HK-2 (cell line): ENCODE results near the gene KLF13.
"Not testable (repeated sequence)": the region's sequence is repeated elsewhere in the genome, so short reads cannot be mapped to it uniquely, and the experiment has no call there.

Experiments used
- DNase-seq: peaks from one replicate; pipeline ENCODE4 v3.0.0-alpha.2; 2018; ENCODE audit not compliant: unreplicated experiment

KLF13 gene

DNA sequence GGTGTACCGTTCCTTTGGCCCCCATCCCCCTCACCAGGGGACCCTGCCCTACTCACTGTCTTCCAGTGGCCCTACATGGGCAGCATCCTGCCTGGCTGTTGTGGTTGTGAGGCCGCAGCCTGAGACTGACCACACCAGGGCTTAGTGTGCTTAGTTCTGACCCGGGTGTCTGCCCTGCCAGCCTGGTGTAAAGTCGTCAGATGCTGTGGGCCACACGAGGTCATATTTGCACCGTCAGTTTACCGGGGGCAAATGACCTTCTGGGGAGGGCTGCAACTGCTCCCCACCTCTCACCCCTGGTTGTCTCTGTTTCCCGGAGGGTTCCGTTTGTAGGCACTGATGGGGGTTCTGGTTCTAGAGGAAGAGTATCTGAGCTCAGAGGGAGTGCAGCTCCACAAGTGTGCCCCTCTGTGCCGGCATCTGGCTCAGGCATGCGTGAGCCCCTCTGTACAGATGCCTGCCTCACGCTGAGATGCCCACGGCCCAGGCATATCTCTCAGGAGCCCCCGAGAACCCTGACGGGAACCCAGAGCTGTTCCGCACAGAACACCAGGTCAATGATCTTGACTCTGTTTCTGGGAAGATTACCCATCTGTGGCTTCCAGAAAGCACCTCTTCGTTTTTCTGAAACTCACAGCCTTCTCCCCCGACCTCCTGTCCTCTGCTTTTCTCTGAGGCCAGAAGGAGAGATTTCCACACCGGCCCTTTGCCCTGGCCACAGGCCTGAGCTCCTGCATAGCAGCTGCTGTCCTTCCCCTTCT, 19.2 kb downstream of the KLF13 start:
- DNase-seq, result no peak

DNA sequence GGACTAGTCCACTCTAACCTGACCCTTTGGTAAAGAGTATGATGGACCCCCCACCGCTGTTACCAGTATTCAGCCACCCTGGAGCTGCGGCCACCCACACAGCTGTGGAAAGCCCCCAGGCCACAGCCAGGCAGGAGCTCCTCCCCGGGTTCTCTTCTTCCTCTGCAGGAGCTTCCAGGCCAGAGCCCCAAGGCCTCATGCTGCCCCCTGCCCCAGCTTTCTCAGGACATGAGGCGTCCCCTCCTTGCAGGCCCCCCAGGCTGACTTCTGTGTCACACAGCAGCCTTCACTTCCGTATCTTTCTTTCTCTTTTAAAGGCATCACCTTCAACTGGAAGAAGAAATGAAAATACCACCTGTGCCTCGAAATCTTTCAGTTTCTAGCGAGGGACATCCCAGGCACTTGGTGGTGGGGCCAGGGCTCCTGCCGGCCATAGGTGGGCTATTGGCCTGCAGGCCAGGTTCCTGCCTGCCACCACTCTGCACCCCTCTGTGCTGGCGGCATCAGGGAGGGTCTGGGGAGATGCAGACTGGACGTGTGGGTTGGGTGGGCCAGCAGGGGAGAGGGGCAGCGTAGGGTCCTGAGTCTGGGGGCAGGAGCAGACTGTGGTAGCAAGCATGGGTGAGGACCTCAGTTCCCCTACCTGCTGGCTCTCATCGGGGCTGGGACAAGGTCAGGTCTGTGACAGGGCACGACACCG, 19.9 kb downstream of the KLF13 start:
- DNase-seq, result no peak

DNA sequence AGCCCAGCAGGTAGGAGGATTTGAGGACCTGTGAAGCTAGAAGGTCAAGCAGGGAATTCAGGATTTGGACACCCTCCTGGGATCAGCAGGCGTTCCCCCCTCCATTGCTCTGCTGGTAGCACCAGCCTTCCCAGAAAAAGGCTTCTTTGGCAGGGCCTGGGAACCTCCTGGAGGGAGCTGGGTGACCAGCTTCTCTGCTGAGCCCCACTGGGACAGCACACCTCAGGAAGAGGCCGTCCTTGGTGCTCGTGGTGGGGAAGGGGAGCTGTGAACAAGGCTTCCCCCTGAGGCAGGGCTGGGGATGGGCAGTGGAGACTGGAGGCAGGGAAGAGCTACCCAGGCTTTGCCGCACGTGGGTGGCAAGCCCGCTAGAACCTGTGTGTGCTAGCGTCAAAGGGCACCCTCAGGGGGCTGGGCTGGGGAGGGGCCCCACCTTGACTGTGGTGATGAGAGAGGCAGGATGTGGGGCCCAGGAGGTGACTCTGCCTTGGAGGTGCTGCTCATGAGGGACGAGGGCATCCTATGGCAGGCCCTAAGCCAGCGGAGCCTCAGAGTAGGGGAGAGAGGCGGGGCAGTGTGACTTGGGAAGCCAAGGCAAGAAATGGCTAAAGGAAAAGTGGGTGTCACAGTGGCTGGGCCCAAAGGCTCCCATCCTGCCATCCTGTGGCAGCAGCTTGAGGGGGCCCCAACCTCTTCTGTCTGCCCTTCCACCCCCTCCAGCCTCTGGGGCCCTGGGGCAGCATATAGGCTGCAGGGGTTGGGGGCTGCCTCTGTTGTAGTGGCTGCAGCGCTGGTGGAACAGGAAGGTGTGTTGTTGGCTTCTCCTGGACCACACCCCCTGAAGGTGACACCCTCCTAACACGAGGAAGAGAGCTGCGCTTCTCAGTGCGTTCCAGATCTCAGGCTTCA, 20.7 kb downstream of the KLF13 start:
- DNase-seq, result no peak

DNA sequence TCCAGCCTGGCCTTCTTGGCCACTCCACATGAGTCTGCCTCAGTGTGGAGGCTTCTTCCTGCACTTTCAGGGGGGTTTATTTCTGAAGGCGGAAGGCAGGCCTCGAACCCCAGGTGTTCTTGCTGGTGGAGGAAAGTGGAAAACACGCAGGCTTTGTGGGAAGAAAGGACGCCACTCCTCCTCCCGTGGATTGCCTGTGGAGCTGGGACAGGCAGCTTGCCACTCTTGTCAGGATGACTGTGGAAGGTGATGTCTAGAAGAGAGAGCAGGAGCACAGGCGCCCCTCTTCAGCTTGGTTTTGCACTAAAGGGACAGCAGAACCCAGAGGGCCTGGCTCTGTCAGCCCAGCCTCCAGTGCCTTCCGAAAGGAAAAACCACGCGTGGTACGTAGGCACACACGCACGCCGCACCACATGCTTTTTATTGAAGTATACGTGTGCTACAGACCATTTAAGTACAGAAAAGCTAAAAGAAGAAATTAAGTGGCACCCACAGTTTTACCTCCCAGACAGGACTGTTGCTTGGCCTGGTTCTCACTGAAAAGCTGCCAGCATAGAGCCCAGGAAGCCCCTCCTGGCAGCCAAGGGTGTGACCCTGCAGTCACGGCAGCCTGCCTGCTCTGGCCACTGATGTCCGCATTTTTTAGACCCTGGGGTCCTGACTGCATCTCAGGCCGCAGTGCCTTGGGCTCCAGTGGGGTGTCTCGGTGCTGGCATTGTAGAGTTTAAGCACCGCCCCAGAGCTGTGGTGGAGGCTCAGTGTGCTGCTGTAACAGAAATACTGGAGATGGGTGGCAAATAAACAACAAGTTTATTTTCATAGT, 21.6 kb downstream of the KLF13 start:
- DNase-seq, result no peak

DNA sequence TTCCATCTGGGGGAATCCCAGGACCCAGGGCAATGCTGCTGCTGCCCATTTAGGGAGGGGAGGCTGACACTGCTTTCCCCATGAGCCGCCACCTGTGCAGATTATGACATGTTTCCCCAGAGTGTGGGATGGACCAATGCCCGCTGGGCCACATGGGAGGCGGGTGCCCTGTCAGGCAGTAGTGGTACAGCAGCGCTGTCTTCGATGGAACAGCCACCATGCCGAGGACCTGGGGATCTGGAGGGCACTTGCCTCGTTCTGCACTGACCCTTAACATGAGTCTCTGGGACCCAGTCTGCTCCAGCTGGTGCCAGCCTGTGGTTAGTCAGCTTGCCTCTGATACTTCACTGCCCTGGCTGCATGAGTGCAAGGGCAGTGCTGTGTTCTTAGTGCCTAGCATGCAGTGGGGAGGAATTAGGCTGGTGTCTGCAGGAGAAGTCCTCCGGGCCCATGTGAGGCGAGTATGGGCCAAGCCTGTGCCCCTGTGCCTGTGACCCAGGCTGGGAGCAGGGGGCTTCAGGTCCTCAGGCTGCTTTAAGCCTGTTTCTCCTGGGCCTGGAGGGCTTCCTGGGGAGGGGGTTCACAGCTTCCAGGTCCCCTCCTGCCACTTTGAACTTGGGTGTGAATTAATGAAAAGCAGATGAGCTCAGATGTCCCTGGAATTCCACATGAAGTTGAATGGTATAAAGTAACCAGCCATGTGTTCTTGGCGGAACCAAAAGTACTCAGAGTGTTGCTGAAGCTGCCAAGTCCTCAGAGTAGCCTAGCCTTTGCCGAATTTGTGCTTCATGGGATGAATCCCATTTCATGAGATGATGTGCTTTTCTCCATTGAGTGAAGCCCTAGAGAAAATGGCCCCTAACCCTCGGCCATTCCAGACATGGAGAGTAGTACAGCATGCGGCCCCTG, 22.9 kb downstream of the KLF13 start:
- DNase-seq, result no peak

DNA sequence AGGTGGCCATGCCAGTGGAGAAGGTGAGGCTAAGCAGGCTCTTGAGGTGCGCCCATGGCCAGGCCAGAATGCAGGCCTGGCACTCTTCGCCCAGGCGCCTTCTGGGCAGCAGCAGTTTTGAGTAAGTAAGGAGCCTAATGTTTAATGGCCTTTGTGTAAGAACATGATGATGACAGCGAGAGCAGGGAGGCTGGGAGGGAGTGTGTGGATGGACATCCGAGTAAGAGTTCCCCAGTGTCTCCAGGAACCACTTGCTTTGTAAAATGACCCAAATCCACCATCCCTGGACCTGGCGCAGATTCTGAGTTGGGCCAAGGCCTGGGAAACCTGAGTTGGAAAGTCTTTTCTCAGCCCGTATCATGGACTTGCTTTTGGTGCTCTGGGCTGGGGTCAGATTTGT, 24.1 kb downstream of the KLF13 start:
- DNase-seq, result no peak

DNA sequence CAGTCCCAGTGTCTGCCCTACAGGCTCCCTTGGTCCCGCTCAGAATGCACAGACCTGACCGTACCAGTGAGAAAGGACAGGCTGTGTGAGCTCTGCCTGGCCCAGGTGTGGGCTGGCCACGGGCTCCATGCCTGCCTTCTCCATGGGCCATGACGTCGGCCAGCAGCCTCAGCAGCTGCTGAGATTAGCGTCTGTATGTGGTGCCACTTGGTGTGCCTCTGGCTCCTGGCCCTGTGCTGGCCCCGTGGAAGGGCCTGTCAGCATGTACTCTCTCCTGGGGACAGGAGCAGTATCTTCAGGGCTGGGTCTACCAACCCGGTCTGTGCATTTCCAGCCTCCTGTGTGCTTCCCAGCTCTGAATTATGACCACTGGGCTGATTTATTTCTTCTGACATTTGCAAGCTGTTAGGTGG, 25.7 kb downstream of the KLF13 start:
- no peak for DNase-seq

DNA sequence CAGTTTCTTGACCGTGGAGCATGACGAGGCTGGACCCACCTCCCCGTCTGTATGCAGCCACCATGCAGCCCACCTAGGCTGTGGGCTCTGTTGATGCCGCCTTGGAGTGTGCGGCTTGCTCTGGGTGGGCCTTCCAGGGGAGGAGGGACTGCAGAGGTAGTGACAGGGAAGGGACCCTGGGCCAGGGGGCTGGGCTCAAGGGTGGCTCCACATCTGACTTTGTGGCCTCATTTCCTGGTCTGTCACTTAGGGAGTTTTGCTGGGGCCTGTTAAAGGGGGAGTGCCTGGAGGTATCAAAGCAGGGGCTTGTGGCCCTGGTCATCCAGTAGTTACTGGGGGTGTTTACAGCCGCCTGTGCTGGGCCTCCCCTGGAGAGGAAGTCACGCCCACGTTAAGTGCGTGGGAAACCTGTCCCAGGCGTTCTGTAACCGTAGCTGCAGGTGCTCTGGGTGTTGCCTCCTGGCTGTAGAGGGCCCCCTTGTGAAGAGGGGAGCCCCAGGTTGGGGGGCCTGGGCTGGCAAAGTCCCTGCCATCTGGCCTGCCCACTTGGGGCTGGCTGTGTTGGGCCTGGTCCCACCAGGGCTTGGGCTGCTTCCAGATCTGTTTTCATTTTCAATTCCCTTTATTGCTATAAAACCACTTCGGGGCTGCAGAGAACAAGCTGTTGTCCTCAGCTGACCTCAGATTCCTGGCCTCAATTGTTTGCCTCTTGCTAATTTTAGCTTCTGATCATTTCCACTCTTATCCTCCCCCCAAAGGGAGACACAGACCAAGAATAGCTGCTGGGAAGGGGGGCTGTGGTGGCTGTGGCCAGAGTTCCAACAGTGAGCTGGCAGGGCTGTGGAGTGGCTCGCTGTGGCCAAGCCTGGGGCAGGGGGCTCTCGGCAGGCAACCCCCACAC, 26.5 kb downstream of the KLF13 start:
- no peak for DNase-seq

DNA sequence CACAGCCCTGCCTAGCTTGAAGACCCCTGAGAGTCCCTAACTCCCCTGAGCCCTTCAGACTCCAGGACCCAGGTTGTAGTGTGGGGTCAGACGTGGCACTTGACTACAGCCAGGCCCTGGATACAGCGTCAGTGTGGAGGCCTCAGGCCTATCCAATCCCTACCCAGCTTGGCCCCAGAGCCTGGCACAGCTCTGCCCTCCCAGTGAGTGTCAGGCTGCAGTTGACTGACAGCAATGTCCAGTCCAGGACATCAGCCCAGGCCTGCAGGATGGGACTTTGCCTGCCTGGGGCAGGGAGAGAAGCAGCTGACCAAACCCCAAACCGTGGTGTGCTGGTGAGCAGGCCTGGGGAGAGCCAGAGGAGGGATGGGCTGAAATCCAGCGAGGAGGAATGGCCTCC, 27.3 kb downstream of the KLF13 start:
- DNase-seq, result no peak

DNA sequence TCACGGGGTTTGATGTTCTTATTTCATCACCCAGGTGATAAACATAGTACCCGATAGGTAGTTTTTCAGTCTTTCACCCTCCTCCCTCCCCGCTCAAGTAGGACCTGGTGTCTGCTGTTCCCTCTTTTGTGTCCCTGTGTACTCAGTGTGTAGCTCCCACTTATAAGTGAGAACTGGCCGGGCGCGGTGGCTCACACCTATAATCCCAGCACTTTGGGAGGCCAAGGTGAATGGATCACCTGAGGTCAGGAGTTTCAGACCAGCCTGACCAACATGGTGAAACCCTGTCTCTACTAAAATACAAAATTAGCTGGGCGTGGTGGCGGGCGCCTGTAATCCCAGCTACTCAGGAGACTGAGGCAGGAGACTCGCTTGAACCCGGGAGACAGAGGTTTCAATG, 29.5 kb downstream of the KLF13 start:
- DNase-seq, result not testable (repeated sequence)

DNA sequence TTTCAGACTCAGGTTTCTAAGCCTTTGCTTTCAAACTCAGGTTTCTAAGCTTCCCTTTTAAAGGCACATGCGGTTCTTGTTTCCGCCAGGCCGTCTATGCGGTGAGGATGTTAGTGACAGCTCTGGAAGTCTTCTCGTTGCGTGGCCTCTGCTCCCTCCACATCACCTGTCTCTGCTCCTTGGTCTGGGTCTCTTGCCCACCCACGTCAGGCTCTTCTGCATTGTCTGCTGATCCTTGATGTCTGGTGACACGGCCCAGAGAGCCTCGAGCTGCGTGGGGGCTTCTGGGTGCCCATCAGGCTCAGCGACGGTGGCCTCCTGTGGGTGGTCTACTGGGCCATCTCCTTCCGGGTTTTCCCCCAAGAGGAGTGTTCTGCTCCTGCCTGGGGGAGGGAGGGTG, 30.5 kb downstream of the KLF13 start:
- no peak for DNase-seq

DNA sequence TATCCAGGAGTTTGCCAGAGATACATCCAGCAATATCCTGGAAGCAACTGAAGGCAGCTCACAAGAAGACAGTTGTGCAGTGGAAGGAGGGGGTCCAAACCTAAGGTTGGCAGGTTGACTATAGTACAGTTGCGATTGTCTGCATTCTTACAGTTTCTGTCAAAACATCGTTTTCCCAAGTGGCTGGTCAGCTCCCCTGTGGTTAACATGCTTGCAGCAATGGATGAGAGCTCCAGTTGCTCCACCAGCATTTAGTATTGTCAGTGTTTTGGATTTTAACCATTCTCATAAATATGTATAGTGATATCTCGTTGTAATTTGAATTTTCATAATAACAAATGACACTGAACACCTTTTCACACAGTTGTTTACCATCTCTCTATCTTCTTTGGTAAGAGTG, 31.5 kb downstream of the KLF13 start:
- no peak for DNase-seq

DNA sequence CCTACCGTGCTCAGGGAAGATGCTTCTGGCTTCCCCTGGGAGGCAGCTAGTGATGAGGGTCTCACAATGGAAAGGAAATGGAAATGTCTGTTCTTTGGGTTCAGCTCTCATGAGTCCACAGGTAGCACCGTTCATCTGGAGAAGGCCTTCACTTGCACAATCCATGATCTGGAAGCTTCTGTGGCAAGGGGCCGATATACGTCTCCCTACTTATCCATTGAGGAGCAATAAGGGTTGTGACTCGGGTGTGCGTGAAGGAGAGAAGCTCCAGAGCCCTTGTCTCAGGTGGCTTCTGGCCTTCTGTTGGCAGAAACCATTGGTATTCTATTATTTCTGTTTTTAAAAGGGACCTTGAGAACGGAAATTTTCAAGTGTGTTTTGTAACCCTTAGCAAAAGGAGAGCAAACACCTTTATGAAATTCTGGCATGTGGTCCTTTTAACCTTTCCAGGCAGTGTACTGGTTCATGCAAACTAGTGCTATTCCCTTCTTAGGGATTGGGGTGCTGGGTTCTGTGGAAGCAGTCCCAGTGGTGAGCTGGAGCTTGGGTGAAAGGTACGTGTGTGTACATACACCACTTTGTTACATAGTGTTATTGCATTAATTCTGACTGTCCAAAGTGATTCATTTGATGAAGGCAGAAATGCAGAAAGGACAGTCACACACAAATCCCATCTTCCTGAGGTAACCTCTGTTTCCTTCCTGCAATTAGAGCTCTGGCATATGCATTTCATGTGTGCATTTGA, 32.5 kb downstream of the KLF13 start:
- DNase-seq, result no peak

DNA sequence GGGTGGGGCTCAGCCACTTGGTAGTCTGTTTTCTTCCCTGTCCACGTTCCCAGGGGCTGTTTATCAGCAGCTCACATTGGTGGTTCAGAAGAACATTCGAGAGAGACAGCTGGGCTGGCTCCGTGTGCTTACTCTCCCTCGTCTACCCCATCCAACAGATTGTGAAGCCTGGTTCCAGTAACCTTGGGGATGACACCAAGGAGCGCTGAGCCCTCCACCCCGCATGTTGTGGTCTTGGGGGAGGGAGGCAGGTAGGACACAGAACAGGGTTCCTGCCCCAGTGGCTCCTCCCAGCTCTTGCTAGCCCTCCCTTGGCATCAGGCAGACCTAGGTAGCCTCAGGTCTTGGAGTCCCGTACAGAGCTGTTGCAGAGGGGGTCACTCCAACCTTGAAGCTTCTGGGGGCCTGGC, 33.1 kb downstream of the KLF13 start:
- DNase-seq, result no peak

DNA sequence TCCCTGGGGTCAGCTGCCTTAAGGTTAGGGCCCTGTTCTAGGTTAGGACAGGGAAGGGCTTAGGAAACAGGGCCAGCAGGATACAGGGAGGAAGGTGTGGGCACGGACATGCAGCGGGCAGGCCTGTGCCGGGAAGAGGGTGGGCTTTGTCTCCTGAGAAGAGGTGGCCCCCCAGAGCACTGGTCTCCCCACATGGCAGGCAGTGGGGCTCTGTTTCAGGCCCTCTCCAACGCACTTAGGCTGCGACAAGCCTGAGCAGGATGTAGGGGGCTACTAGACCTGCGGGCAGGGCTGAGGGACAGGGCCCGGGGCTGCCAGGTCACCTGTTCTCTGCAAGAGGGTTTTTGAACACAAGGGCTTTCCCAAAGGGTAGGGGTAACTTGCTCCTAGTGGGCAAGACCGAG, 33.5 kb downstream of the KLF13 start:
- no peak for DNase-seq

DNA sequence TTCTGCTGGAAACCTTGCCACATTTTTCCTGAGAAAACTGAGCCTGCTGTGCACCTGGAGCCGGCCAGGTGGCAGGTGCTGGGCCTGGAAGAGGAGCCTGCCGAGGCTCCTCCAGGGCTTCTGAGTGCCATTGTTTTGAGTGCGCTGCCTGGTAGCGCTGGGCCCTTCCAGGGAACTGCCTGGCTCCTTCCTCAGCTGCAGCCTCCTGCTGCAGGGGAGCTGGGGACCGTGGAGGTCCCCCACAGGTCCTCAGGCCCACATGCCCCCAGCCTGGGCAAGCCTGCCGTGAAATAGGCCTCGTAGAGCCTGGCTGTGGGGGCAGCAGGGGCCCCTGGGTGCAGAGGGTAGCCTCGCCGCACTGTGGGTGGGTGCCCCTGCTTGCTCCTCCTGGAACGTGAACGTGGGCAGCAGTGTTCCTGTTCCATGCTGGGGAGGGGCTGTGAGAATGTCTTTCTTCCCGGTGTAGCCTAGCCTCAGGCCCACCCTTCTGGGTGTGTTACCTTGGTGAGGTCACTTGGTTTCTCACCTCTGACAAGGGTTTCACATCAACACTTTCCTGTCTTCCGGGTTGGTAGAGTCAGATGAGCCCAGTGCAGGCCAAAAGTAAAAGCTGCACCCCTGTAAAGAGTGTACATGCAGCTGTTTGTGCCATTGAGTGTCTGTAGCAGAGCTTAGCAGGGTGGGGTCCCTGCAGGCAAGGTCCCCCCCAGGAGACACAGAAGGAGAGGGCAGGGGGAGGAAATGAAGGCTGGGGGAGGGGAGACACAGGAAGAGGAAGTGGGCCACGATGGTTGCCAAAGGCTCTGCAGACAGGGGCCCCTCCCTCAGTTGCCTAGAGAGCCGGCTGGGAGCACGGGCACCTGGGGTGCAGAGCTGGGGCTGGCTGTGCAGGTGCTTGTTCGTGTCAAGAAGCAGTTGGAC, 34.5 kb downstream of the KLF13 start:
- DNase-seq, result no peak

DNA sequence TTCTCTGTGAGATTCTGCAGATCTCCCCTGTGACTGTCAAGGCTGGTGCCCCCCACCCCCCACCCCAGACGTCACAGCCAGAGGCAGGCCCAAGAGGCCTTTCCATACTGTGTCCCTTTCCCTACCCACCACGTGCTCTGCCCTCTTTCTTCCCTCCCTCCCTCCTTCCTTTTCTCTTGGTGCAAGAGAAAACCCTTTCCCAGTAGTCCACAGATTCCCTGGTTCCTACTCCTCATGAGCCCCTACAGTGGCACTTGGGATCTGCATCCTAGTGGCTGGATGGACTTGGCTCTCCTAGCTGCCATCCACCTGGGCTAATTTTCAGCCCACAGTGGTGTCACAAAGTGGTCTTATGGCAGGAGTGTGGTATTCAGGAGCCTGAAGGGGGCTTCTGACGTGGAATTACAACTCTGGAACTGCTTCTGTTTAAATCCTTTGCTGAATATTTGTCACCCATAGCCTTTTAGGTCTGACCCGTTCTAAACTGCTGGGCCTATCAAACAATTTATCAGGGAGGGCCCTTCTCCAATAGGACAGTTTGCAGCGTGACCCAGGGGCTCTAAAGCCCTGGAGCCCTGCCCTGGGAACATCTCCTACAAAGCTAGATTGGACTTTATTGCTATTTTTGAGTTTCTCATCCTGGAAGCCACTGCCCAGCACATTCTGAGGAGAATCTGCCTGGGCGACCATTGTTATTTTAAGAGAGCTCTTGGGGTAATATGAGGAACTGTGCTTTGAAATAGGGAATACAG, 35.3 kb downstream of the KLF13 start:
- no peak for DNase-seq
